HEK293 (cell line): ENCODE data around the gene TRUB1.

Source experiments
- CTCF ChIA-PET: fragments of 350-600 bp; formaldehyde crosslinking; extraction: SDS; loops from one replicate; lab custom pipeline; 2021; ENCODE audit warnings: antibody characterized with exemption; lab: Yijun Ruan, JAX
- POLR2A ChIA-PET: fragments of 300-600 bp; formaldehyde crosslinking; extraction: SDS; loops from one replicate; lab custom pipeline; 2020; ENCODE audit warnings: antibody characterized with exemption, inconsistent platforms; lab: Yijun Ruan, JAX
- H3K27ac ChIP-seq: fragments of 200-500 bp; sonication (Bioruptor generic); 2 replicates; pipeline ENCODE4 v1.5.1; 2014; ENCODE audit warnings: low read depth, low read length, control low read depth, inconsistent platforms; ENCODE audit errors: extremely low read depth
- H3K36me3 ChIP-seq, 2 experiments: fragments of 200-500 bp in 1 of 2; sonication (Bioruptor generic) in 1 of 2; 1 replicate in 1 of 2; 2 replicates in 1 of 2; pipeline ENCODE4 v1.5.1; 2014 to 2017; ENCODE audit warnings: inconsistent platforms in 2 of 2, low read length in 2 of 2; ENCODE audit not compliant: control insufficient read depth in 2 of 2, insufficient read depth in 1 of 2
- H3K4me1 ChIP-seq: fragments of 200-500 bp; sonication (Bioruptor generic); 2 replicates; pipeline ENCODE4 v1.5.1; 2014; ENCODE audit warnings: mild to moderate bottlenecking, low read length, inconsistent platforms; ENCODE audit not compliant: control insufficient read depth, insufficient read depth
- H3K4me3 ChIP-seq: 2 replicates; pipeline ENCODE4 v1.5.1; 2011; ENCODE audit warnings: low read depth, mild to moderate bottlenecking, control low read depth, low read length, moderate library complexity
- H3K9me3 ChIP-seq: fragments of 200-500 bp; sonication (Bioruptor generic); 2 replicates; pipeline ENCODE4 v1.5.1; 2014; ENCODE audit warnings: low read depth, low read length, inconsistent platforms; ENCODE audit not compliant: control insufficient read depth, insufficient read depth
- HOXC10 ChIP-seq: sonication (generic); formaldehyde crosslinking; IDR thresholded peaks from 2 replicates; pipeline ENCODE4 v1.8.1; 2023; ENCODE audit warnings: mild to moderate bottlenecking, missing genetic modification reagents
- KLF10 ChIP-seq: fragments of 450-650 bp; IDR thresholded peaks from 2 replicates; pipeline ENCODE4 v1.5.1; 2018; ENCODE audit warnings: missing biosample characterization, mild to moderate bottlenecking, missing genetic modification characterization
- KLF16 ChIP-seq: fragments of 450-650 bp; formaldehyde crosslinking; IDR thresholded peaks from 2 replicates; pipeline ENCODE4 v1.5.1; 2017; ENCODE audit warnings: missing biosample characterization, missing genetic modification characterization
- OSR2 ChIP-seq: fragments of 450-650 bp; formaldehyde crosslinking; IDR thresholded peaks from 2 replicates; pipeline ENCODE4 v1.5.1; 2016; ENCODE audit warnings: missing biosample characterization, missing genetic modification characterization
- PBX3 ChIP-seq: sonication (generic); formaldehyde crosslinking; IDR thresholded peaks from 2 replicates; pipeline ENCODE4 v1.8.1; 2022; ENCODE audit warnings: mild to moderate bottlenecking, moderate library complexity, missing genetic modification reagents
- PRDM4 ChIP-seq: fragments of 450-650 bp; formaldehyde crosslinking; IDR thresholded peaks from 2 replicates; pipeline ENCODE4 v1.5.1; 2017; ENCODE audit warnings: missing biosample characterization, missing genetic modification characterization
- SCRT2 ChIP-seq: fragments of 450-650 bp; formaldehyde crosslinking; IDR thresholded peaks from 2 replicates; pipeline ENCODE4 v1.5.1; 2016; ENCODE audit warnings: missing biosample characterization, missing genetic modification characterization
- ZBTB44 ChIP-seq: fragments of 450-650 bp; IDR thresholded peaks from 2 replicates; pipeline ENCODE4 v1.5.1; 2018; ENCODE audit warnings: missing biosample characterization, mild to moderate bottlenecking, missing genetic modification characterization
- ZFP3 ChIP-seq: fragments of 450-650 bp; formaldehyde crosslinking; IDR thresholded peaks from 2 replicates; pipeline ENCODE4 v1.5.1; 2016; ENCODE audit warnings: low read depth, missing biosample characterization, missing genetic modification characterization
- ZNF19 ChIP-seq: fragments of 450-650 bp; formaldehyde crosslinking; IDR thresholded peaks from 2 replicates; pipeline ENCODE4; 2016; ENCODE audit warnings: missing biosample characterization, missing genetic modification characterization, low read depth
- ZNF221 ChIP-seq: fragments of 450-650 bp; formaldehyde crosslinking; IDR thresholded peaks from 2 replicates; pipeline ENCODE4 v1.5.1; 2017; ENCODE audit warnings: missing biosample characterization, missing genetic modification characterization, borderline replicate concordance
- ZNF23 ChIP-seq: fragments of 450-650 bp; formaldehyde crosslinking; IDR thresholded peaks from 2 replicates; pipeline ENCODE4 v1.5.1; 2016; ENCODE audit warnings: missing biosample characterization, missing genetic modification characterization, borderline replicate concordance
- ZNF292 ChIP-seq: fragments of 450-650 bp; formaldehyde crosslinking; IDR thresholded peaks from 2 replicates; pipeline ENCODE4 v1.5.1; 2016; ENCODE audit warnings: low read depth, missing biosample characterization, missing genetic modification characterization, borderline replicate concordance
- ZNF398 ChIP-seq: fragments of 450-650 bp; formaldehyde crosslinking; IDR thresholded peaks from 2 replicates; pipeline ENCODE4 v1.5.1; 2017; ENCODE audit warnings: missing biosample characterization, missing genetic modification characterization
- ZNF404 ChIP-seq: fragments of 450-650 bp; formaldehyde crosslinking; IDR thresholded peaks from 2 replicates; pipeline ENCODE4 v1.5.1; 2017; ENCODE audit warnings: missing biosample characterization, missing genetic modification characterization
- ZNF433 ChIP-seq: fragments of 450-650 bp; formaldehyde crosslinking; IDR thresholded peaks from 2 replicates; pipeline ENCODE4 v1.5.1; 2016; ENCODE audit warnings: missing biosample characterization, missing genetic modification characterization, low read depth
- ZNF501 ChIP-seq: fragments of 450-650 bp; formaldehyde crosslinking; IDR thresholded peaks from 2 replicates; pipeline ENCODE4 v1.5.1; 2016; ENCODE audit warnings: missing biosample characterization, missing genetic modification characterization
- ZNF513 ChIP-seq: fragments of 450-650 bp; IDR thresholded peaks from 2 replicates; pipeline ENCODE4 v1.5.1; 2018; ENCODE audit warnings: missing biosample characterization, missing genetic modification characterization
- ZNF555 ChIP-seq: fragments of 450-650 bp; formaldehyde crosslinking; conservative IDR thresholded peaks from 2 replicates; pipeline ENCODE4 v1.5.1; 2017; ENCODE audit warnings: missing biosample characterization, mild to moderate bottlenecking, missing genetic modification characterization, inconsistent platforms
- ZNF580 ChIP-seq: fragments of 450-650 bp; formaldehyde crosslinking; IDR thresholded peaks from 2 replicates; pipeline ENCODE4 v1.5.1; 2016; ENCODE audit warnings: missing biosample characterization, missing genetic modification characterization
- ZNF707 ChIP-seq: fragments of 450-650 bp; formaldehyde crosslinking; IDR thresholded peaks from 2 replicates; pipeline ENCODE4 v1.5.1; 2016; ENCODE audit warnings: missing biosample characterization, missing genetic modification characterization
- ZNF76 ChIP-seq: fragments of 450-650 bp; formaldehyde crosslinking; IDR thresholded peaks from 2 replicates; pipeline ENCODE4; 2016; ENCODE audit warnings: low read depth, missing biosample characterization, missing genetic modification characterization, borderline replicate concordance
- ZSCAN4 ChIP-seq: fragments of 450-650 bp; formaldehyde crosslinking; IDR thresholded peaks from 2 replicates; pipeline ENCODE4 v1.5.1; 2017; ENCODE audit warnings: missing biosample characterization, missing genetic modification characterization
- ZSCAN5A ChIP-seq: fragments of 450-650 bp; formaldehyde crosslinking; IDR thresholded peaks from 2 replicates; pipeline ENCODE4 v1.5.1; 2016; ENCODE audit warnings: missing biosample characterization, missing genetic modification characterization

TRUB1 gene

GRCh38 chr10:114937962-114938855 lies at the start of gene TRUB1:
TRUB1 (plus strand) TSS chr10:114938195; CDS start chr10:114938254, 59 bp downstream.
- CTCF ChIA-PET, result interaction anchor here (0.7 to 2.3 kb wide), 7 partner anchors 17 to 156 kb away, joined by 3 to 7 read pairs (median 5); partner anchors contain the start of gene FHIP2A
- H3K27ac ChIP-seq, result peak within 1 kb of the TSS; percentile 71; the same call in 1 of the 2 replicates
- no peaks in the 10 kb centered on the region for H3K9me3 ChIP-seq
- no peaks in the 10 kb centered on the region for H3K4me1 ChIP-seq
- POLR2A ChIA-PET, result interaction anchor here (0.8 to 1.9 kb wide), 6 partner anchors 10 to 158 kb away, joined by 3 to 7 read pairs (median 4); no protein-coding TSS in a partner anchor
- peaks cover 16 to 20% of the 10 kb centered on the region in 2 experiments for H3K36me3 ChIP-seq
- peak within 1 kb of the TSS; percentile 96 for H3K4me3 ChIP-seq
- no peak for TF ChIP-seq ZNF555
- no peak for TF ChIP-seq OSR2 (tag by site-specific recombination)
- TF ChIP-seq ZNF292 (tag by site-specific recombination), result no peak
- no peak for TF ChIP-seq ZBTB44 (tag by site-specific recombination)
- no peak for TF ChIP-seq KLF16 (tag by site-specific recombination)
- TF ChIP-seq ZNF404 (tag by site-specific recombination), result no peak
- 0 out of 2 replicates have a peak, but pooled peaks have one; percentile 22 for TF ChIP-seq ZNF221 (tag by site-specific recombination)
- TF ChIP-seq ZNF707, result no peak
- TF ChIP-seq ZNF23 (tag by site-specific recombination), result no peak
- TF ChIP-seq ZNF513 (tag by site-specific recombination), result peak; percentile 74
- TF ChIP-seq ZNF433 (tag by site-specific recombination), result no peak
- TF ChIP-seq PRDM4 (tag by site-specific recombination), result 0 out of 2 replicates have a peak, but pooled peaks have one; percentile 48
- 0 out of 2 replicates have a peak, but pooled peaks have one; percentile 16 for TF ChIP-seq KLF10 (tag by site-specific recombination)
- TF ChIP-seq ZNF580, result no peak
- no peak for TF ChIP-seq HOXC10 (CRISPR knock-in tag)
- TF ChIP-seq ZFP3 (tag by site-specific recombination), result no peak
- peak; percentile 93 for TF ChIP-seq ZNF76 (tag by site-specific recombination)
- TF ChIP-seq PBX3 (CRISPR knock-in tag), result peak; percentile 72
- peak; percentile 95 for TF ChIP-seq ZNF501
- no peak for TF ChIP-seq ZNF19 (tag by site-specific recombination)
- TF ChIP-seq SCRT2 (tag by site-specific recombination), result peak; percentile 94
- no peak for TF ChIP-seq ZSCAN5A (tag by site-specific recombination)
- peak; percentile 10; the same call in 1 of the 2 replicates for TF ChIP-seq ZSCAN4 (tag by site-specific recombination)
- TF ChIP-seq ZNF398 (tag by site-specific recombination), result no peak
